ENCODE measurements around the gene PARP6.

DNA sequence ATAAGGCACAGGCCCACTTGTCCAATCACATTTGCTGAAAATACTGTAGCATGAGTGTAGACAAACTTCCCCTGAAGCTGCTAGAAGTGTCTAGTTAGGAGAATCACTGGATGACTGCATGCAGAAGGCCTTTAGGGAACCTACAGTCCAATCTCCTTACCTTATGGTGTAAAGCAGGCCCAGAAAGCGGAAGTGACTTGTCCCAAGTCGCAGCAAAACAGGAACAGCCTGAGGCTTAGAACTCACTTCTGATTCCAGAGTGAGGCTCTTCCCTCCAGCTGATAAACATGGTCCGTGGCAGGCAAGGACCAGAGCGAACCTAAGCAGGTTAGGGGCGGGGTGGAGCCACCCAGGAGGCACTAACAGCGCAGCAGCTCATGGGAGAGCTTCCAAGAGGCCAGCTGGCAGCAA lies 77.2 kb downstream of the PARP6 start:
- TF ChIP-seq, protein P1, sequence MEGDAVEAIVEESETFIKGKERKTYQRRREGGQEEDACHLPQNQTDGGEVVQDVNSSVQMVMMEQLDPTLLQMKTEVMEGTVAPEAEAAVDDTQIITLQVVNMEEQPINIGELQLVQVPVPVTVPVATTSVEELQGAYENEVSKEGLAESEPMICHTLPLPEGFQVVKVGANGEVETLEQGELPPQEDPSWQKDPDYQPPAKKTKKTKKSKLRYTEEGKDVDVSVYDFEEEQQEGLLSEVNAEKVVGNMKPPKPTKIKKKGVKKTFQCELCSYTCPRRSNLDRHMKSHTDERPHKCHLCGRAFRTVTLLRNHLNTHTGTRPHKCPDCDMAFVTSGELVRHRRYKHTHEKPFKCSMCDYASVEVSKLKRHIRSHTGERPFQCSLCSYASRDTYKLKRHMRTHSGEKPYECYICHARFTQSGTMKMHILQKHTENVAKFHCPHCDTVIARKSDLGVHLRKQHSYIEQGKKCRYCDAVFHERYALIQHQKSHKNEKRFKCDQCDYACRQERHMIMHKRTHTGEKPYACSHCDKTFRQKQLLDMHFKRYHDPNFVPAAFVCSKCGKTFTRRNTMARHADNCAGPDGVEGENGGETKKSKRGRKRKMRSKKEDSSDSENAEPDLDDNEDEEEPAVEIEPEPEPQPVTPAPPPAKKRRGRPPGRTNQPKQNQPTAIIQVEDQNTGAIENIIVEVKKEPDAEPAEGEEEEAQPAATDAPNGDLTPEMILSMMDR (conservative IDR thresholded peaks at IDR 0.05), result no peak
- no peak for TF ChIP-seq EZH2 (IDR thresholded peaks at IDR 0.05; ENCODE audit: low read depth)
